A549 (cell line): ENCODE measurements around the gene ENTHD1. TPM values are rescaled to one million over a fixed set of nuclear protein-coding genes. Genes with fewer than 3 reads are reported as not detected.

Source experiments
- ATAC-seq, 2 experiments: fragments of 200-7000 bp in 1 of 2; fragments of >200 bp in 1 of 2; cut with Nextera tagmentation in 1 of 2; cut with Tn5 transposase in 1 of 2; 3 replicates each; pipeline versions ENCODE4 v1.8.0 to v1.9.1; 2018 to 2020; ENCODE audit warnings: mild to moderate bottlenecking in 1 of 2, moderate library complexity in 1 of 2
- CTCF ChIA-PET: fragments of 300-600 bp; sonication (Branson Sonifier 250); formaldehyde crosslinking; extraction: SDS; loops from one replicate; lab custom pipeline; 2021; ENCODE audit warnings: antibody characterized with exemption, inconsistent platforms; lab: Yijun Ruan, JAX
- POLR2A ChIA-PET: fragments of 350-600 bp; formaldehyde crosslinking; extraction: SDS; loops from one replicate; lab custom pipeline; 2021; ENCODE audit warnings: antibody characterized with exemption, inconsistent platforms; lab: Yijun Ruan, JAX
- DNase-seq, 2 experiments: peaks; one replicate each; pipeline versions ENCODE4 v3.0.0 to v3.0.0-alpha.2; 2011 to 2016; ENCODE audit warnings: low read depth in 1 of 2, low spot score in 1 of 2
- FAIRE-seq: peaks from 2 replicates; lab custom pipeline; 2011; peaks lifted over from hg19 to GRCh38; lab: Jason Lieb, UNC
- H3K27ac ChIP-seq, 2 experiments: fragments of >200 bp; sonication (Bioruptor Twin); formaldehyde crosslinking; 3 replicates each; pipeline ENCODE4 v1.5.1; 2016 to 2017
- H3K4me1 ChIP-seq: fragments of >200 bp; sonication (Bioruptor Twin); formaldehyde crosslinking; 3 replicates; pipeline ENCODE4 v1.6.1; 2016
- H3K4me2 ChIP-seq: fragments of >200 bp; sonication (Bioruptor Twin); formaldehyde crosslinking; 3 replicates; pipeline ENCODE4 v1.6.1; 2016
- H3K4me3 ChIP-seq: fragments of >200 bp; sonication (Bioruptor Twin); formaldehyde crosslinking; 3 replicates; pipeline ENCODE4 v1.5.1; 2016
- H3K9me3 ChIP-seq: fragments of >200 bp; sonication (Bioruptor Twin); formaldehyde crosslinking; 3 replicates; pipeline ENCODE4 v1.6.1; 2016
- ATOH8 ChIP-seq: fragments of 250-450 bp; sonication (Bioruptor Pico); IDR thresholded peaks from 2 replicates; pipeline ENCODE4 v1.5.0; 2020; ENCODE audit warnings: low read depth, mild to moderate bottlenecking, moderate library complexity
- CEBPB ChIP-seq, 2 experiments: fragments of >200 bp in 1 of 2; sonication (Bioruptor Twin) in 1 of 2; formaldehyde crosslinking in 1 of 2; IDR thresholded peaks; 2 replicates each; pipeline ENCODE4 v1.6.1; 2012 to 2016
- CTCF ChIP-seq: fragments of >200 bp; sonication (Bioruptor Twin); formaldehyde crosslinking; IDR thresholded peaks from 3 replicates; pipeline ENCODE4 v1.5.1; 2016
- E2F6 ChIP-seq: IDR thresholded peaks from 2 replicates; pipeline ENCODE4 v1.6.1; 2012; ENCODE audit warnings: low read depth, borderline replicate concordance
- ELK1 ChIP-seq: fragments of 150-350 bp; IDR thresholded peaks from 2 replicates; pipeline ENCODE4 v1.6.1; 2014; ENCODE audit warnings: low read depth, mild to moderate bottlenecking, low read length
- FOSB ChIP-seq: fragments of 250-450 bp; sonication (Bioruptor Pico); IDR thresholded peaks from 2 replicates; pipeline ENCODE4 v1.5.0; 2020; ENCODE audit warnings: mild to moderate bottlenecking, moderate library complexity
- FOXS1 ChIP-seq: fragments of 250-450 bp; sonication (Bioruptor Pico); IDR thresholded peaks from 2 replicates; pipeline ENCODE4 v1.5.0; 2020; ENCODE audit warnings: mild to moderate bottlenecking, moderate library complexity
- HEYL ChIP-seq: fragments of 250-450 bp; sonication (Bioruptor Pico); IDR thresholded peaks from 2 replicates; pipeline ENCODE4 v1.8.0; 2021; ENCODE audit warnings: mild to moderate bottlenecking, moderate library complexity
- JUN ChIP-seq, 2 experiments: fragments of >200 bp; sonication (Bioruptor Twin); formaldehyde crosslinking; IDR thresholded peaks; 2 replicates in 1 of 2; 3 replicates in 1 of 2; pipeline ENCODE4 v1.6.1; 2016 to 2017
- MAFK ChIP-seq: fragments of 450-650 bp; IDR thresholded peaks from 2 replicates; pipeline ENCODE4 v1.6.1; 2014; ENCODE audit not compliant: partially characterized antibody
- MYC ChIP-seq: IDR thresholded peaks from 2 replicates; pipeline ENCODE4 v1.6.1; 2012; ENCODE audit warnings: mild to moderate bottlenecking, inconsistent platforms, low read length, improper control_type of control experiment, borderline replicate concordance
- NFE2L2 ChIP-seq: fragments of 150-350 bp; conservative IDR thresholded peaks from 2 replicates; pipeline ENCODE4 v1.6.1; 2014; ENCODE audit warnings: low read length
- PBX3 ChIP-seq: IDR thresholded peaks from 2 replicates; pipeline ENCODE4 v1.6.1; 2012
- PHF8 ChIP-seq: fragments of 200-600 bp; sonication (generic); IDR thresholded peaks from 2 replicates; pipeline ENCODE4 v1.6.1; 2016; ENCODE audit warnings: low read depth, mild to moderate bottlenecking, antibody characterized with exemption, moderate library complexity, borderline replicate concordance
- POLR2AphosphoS2 ChIP-seq: conservative IDR thresholded peaks from 2 replicates; pipeline ENCODE4 v1.6.1; 2012; ENCODE audit warnings: low read length, improper control_type of control experiment, inconsistent platforms
- REST ChIP-seq: fragments of 200-600 bp; sonication (generic); IDR thresholded peaks from 2 replicates; pipeline ENCODE4 v1.6.1; 2016; ENCODE audit warnings: antibody characterized with exemption, mild to moderate bottlenecking, moderate library complexity
- RNF2 ChIP-seq: fragments of 200-600 bp; sonication (generic); IDR thresholded peaks from 2 replicates; pipeline ENCODE4 v1.6.1; 2016; ENCODE audit warnings: low read depth, mild to moderate bottlenecking, antibody characterized with exemption, moderate library complexity, borderline replicate concordance
- TP53 ChIP-seq: fragments of 250-450 bp; sonication (Bioruptor Pico); IDR thresholded peaks from 2 replicates; pipeline ENCODE4 v1.5.0; 2021; ENCODE audit warnings: mild to moderate bottlenecking, moderate library complexity
- ZFP36 ChIP-seq: fragments of 450-650 bp; IDR thresholded peaks from 2 replicates; pipeline ENCODE4 v1.6.1; 2014; ENCODE audit warnings: borderline replicate concordance; ENCODE audit not compliant: partially characterized antibody
- WGBS: methylation state at CpG from one replicate; pipeline ENCODE4 v1.1.6; 2017; ENCODE audit errors: missing lambda C conversion rate; 5-methylcytosine and 5-hydroxymethylcytosine counted together
- polyA plus RNA-seq, 4 experiments: library from polyadenylated mRNA; depleted of rRNA in 3 of 4; stranded (reverse); fragments of >200 nt; fragmentation: RNase III in 1 of 4; extraction: RNeasy Plus Mini Kit Qiagen cat#74134 plus additional on column Dnase treatment in 1 of 4; gene quantifications; 2 replicates in 3 of 4; 3 replicates in 1 of 4; pipeline ENCODE4 v1.2.3, GENCODE V29; 2011 to 2017

The ENTHD1 gene
- polyA plus RNA-seq, 2 of the 4 experiments (the other 2 are of a cell fraction), result not detected

GRCh38 chr22:39743935-39744334 is 149.6 kb downstream of the ENTHD1 start:
- H3K27ac ChIP-seq, result no peak overlapping the region
- no peak overlapping the region for H3K4me2 ChIP-seq
- ChIA-PET POLR2A (no interaction called here), CTCF (no interaction called here)
- ATAC-seq (no peak), FAIRE-seq (no peak), DNase-seq (no peak)
- no peaks in the 10 kb centered on the region for H3K4me1 ChIP-seq
- TF ChIP-seq MAFK (no peak), ZFP36 (no peak), PBX3 (no peak), MYC (no peak), FOXS1 (no peak), E2F6 (no peak), CTCF (no peak), JUN (IDR thresholded peaks at IDR 0.05) (no peak), TP53 (CRISPR knock-in tag) (no peak), REST (no peak), ATOH8 (CRISPR knock-in tag) (no peak)
- 0% methylated on average over 1 of the region's 1 CpG for WGBS
- peaks cover 4% of the 10 kb centered on the region; the same call in 1 of the 3 replicates for H3K9me3 ChIP-seq
- no peak overlapping the region for H3K4me3 ChIP-seq

GRCh38 chr22:39739338-39740027 is 154.1 kb downstream of the ENTHD1 start:
- H3K27ac ChIP-seq, result no peak overlapping the region
- no peak for ATAC-seq
- H3K4me2 ChIP-seq, result no peak overlapping the region
- WGBS, result 45% methylated on average over 4 of the region's 4 CpGs
- H3K9me3 ChIP-seq, result peaks cover 4% of the 10 kb centered on the region; the same call in 1 of the 3 replicates
- POLR2A ChIA-PET, result no interaction called here
- TF ChIP-seq MAFK (peak; percentile 87), HEYL (no peak), POLR2AphosphoS2 (no peak), ELK1 (no peak), CEBPB (IDR thresholded peaks at IDR 0.05) (no peak), NFE2L2 (peak; percentile 65), RNF2 (no peak), PHF8 (no peak), FOSB (CRISPR knock-in tag) (no peak)
- TF ChIP-seq, all 56 proteins: peak for 2
- no peak overlapping the region for H3K4me3 ChIP-seq
- no peak for DNase-seq
- CTCF ChIA-PET, result interaction anchor here (1.2 kb wide), 1 partner anchor 286 kb away, joined by 3 read pairs; no protein-coding TSS in a partner anchor
- FAIRE-seq, result no peak
- no peaks in the 10 kb centered on the region for H3K4me1 ChIP-seq
